ENCODE measurements around the gene IKBKG.

DNA sequence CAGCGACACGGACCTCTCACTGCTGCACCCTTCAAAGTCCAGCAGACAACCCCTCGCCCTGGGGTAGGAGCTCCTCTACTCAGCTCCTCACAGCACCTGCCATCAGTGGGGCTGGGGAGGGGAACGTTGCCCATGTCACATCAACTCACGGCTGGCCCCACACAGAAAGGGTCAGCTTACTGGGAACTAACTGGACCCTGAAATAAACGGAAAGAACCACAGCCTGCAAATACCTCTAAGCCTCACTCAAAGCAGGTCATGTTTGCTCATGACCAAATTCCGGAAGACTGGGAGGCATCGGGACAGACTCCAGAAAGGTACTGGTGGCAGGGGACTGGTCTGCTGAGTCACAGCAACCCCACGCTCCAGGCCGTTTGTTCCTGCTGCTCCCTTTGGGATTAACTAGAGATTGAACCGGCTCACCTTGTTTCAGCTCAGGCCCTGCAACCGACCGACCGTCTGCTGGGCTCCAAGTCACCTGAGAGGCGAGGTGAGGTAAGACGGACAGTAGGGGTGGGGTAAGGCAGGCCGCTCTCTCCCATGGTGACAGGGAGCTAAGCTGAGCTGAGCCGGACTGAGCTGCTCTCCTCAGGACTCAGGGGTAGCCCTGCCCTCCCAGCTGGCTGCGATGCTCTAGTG, 6.4 kb upstream of the IKBKG start:
- TF ChIP-seq RAD21 (IDR thresholded peaks at IDR 0.05; ENCODE audit: low read depth) (no peak), EZH2 (IDR thresholded peaks at IDR 0.05) (no peak), POLR2A (IDR thresholded peaks at IDR 0.05; ENCODE audit: borderline replicate concordance, extremely low read depth, insufficient read depth, insufficient read length) (no peak), ZNF274 (IDR thresholded peaks at IDR 0.05; ENCODE audit: low read depth, low read length) (no peak), SIN3A (IDR thresholded peaks at IDR 0.05; ENCODE audit: low read depth) (no peak), ZFX (IDR thresholded peaks at IDR 0.05) (no peak), EZH2phosphoT487 (IDR thresholded peaks at IDR 0.05; ENCODE audit: borderline replicate concordance) (no peak)
- TF ChIP-seq, protein P1, sequence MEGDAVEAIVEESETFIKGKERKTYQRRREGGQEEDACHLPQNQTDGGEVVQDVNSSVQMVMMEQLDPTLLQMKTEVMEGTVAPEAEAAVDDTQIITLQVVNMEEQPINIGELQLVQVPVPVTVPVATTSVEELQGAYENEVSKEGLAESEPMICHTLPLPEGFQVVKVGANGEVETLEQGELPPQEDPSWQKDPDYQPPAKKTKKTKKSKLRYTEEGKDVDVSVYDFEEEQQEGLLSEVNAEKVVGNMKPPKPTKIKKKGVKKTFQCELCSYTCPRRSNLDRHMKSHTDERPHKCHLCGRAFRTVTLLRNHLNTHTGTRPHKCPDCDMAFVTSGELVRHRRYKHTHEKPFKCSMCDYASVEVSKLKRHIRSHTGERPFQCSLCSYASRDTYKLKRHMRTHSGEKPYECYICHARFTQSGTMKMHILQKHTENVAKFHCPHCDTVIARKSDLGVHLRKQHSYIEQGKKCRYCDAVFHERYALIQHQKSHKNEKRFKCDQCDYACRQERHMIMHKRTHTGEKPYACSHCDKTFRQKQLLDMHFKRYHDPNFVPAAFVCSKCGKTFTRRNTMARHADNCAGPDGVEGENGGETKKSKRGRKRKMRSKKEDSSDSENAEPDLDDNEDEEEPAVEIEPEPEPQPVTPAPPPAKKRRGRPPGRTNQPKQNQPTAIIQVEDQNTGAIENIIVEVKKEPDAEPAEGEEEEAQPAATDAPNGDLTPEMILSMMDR (IDR thresholded peaks at IDR 0.05 in 2 of 3, conservative IDR thresholded peaks at IDR 0.05 in 1 of 3; ENCODE audit: borderline replicate concordance in 1 of 3, insufficient read depth in 1 of 3, low read depth in 2 of 3, low read length in 2 of 3), result no peak
- TF ChIP-seq, protein P2, sequence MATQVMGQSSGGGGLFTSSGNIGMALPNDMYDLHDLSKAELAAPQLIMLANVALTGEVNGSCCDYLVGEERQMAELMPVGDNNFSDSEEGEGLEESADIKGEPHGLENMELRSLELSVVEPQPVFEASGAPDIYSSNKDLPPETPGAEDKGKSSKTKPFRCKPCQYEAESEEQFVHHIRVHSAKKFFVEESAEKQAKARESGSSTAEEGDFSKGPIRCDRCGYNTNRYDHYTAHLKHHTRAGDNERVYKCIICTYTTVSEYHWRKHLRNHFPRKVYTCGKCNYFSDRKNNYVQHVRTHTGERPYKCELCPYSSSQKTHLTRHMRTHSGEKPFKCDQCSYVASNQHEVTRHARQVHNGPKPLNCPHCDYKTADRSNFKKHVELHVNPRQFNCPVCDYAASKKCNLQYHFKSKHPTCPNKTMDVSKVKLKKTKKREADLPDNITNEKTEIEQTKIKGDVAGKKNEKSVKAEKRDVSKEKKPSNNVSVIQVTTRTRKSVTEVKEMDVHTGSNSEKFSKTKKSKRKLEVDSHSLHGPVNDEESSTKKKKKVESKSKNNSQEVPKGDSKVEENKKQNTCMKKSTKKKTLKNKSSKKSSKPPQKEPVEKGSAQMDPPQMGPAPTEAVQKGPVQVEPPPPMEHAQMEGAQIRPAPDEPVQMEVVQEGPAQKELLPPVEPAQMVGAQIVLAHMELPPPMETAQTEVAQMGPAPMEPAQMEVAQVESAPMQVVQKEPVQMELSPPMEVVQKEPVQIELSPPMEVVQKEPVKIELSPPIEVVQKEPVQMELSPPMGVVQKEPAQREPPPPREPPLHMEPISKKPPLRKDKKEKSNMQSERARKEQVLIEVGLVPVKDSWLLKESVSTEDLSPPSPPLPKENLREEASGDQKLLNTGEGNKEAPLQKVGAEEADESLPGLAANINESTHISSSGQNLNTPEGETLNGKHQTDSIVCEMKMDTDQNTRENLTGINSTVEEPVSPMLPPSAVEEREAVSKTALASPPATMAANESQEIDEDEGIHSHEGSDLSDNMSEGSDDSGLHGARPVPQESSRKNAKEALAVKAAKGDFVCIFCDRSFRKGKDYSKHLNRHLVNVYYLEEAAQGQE (IDR thresholded peaks at IDR 0.05; ENCODE audit: low read depth), result no peak

Measured in HCT116 (cell line).